Loucy (cell line): Measurements from ENCODE around the gene FAM168B.

Experiments
- H2AFZ ChIP-seq: fragments of 200-600 bp; sonication (generic); 2 replicates; pipeline ENCODE4 v1.6.0; 2016; ENCODE audit warnings: antibody characterized with exemption, mild to moderate bottlenecking, low read length, moderate library complexity
- H3F3A ChIP-seq: fragments of 200-600 bp; 2 replicates; pipeline ENCODE4 v1.6.0; 2016; ENCODE audit warnings: antibody characterized with exemption, low read depth, mild to moderate bottlenecking
- H3K27me3 ChIP-seq: fragments of 200-600 bp; sonication (generic); 2 replicates; pipeline ENCODE4 v1.6.1; 2014; ENCODE audit warnings: low read length, mild to moderate bottlenecking; ENCODE audit not compliant: insufficient read depth, poor library complexity, severe bottlenecking
- H3K36me3 ChIP-seq: fragments of 200-600 bp; sonication (generic); 2 replicates; pipeline ENCODE4 v1.6.1; 2016; ENCODE audit warnings: low read length; ENCODE audit not compliant: insufficient read depth
- H3K4me1 ChIP-seq: fragments of 200-600 bp; sonication (generic); 2 replicates; pipeline ENCODE4 v1.5.1; 2014; ENCODE audit warnings: low read length, mild to moderate bottlenecking; ENCODE audit not compliant: insufficient read depth, poor library complexity, severe bottlenecking
- H3K4me2 ChIP-seq: fragments of 200-600 bp; sonication (generic); 2 replicates; pipeline ENCODE4 v1.6.0; 2014; ENCODE audit warnings: antibody characterized with exemption, low read length, low read depth, mild to moderate bottlenecking; ENCODE audit not compliant: poor library complexity, severe bottlenecking
- H3K4me3 ChIP-seq: fragments of 200-600 bp; sonication (generic); 2 replicates; pipeline ENCODE4 v1.5.1; 2014; ENCODE audit warnings: low read length, mild to moderate bottlenecking, mixed read lengths; ENCODE audit not compliant: poor library complexity, severe bottlenecking
- H3K79me2 ChIP-seq: fragments of 200-600 bp; sonication (generic); 2 replicates; pipeline ENCODE4 v1.6.1; 2014; ENCODE audit warnings: low read length; ENCODE audit not compliant: insufficient read depth
- H3K9ac ChIP-seq: fragments of 200-600 bp; sonication (generic); 2 replicates; pipeline ENCODE4 v1.6.0; 2014; ENCODE audit warnings: mild to moderate bottlenecking, low read depth, low read length, moderate library complexity; ENCODE audit not compliant: poor library complexity, severe bottlenecking
- H3K9me2 ChIP-seq: fragments of 200-600 bp; sonication (generic); replicated peaks from 2 replicates; pipeline ENCODE4 v1.6.1; 2016; ENCODE audit warnings: low read depth, low read length, mixed read lengths
- H3K9me3 ChIP-seq: fragments of 200-600 bp; sonication (generic); 2 replicates; pipeline ENCODE4 v1.6.1; 2014; ENCODE audit warnings: mild to moderate bottlenecking, antibody characterized with exemption, low read length, low read depth; ENCODE audit not compliant: insufficient read depth
- H4K20me1 ChIP-seq: fragments of 200-600 bp; sonication (generic); 2 replicates; pipeline ENCODE4 v1.6.0; 2014; ENCODE audit warnings: antibody characterized with exemption, low read length, mild to moderate bottlenecking; ENCODE audit not compliant: insufficient read depth, poor library complexity, severe bottlenecking
- EZH2phosphoT487 ChIP-seq: fragments of 200-600 bp; IDR thresholded peaks from 2 replicates; pipeline ENCODE4 v1.6.1; 2018; ENCODE audit warnings: antibody characterized with exemption, mild to moderate bottlenecking, moderate library complexity, borderline replicate concordance
- TF ChIP-seq, protein P1 (sequence below): fragments of 200-600 bp; sonication (generic); conservative IDR thresholded peaks from 2 replicates; pipeline ENCODE4 v1.5.1; 2014; ENCODE audit warnings: mild to moderate bottlenecking, antibody characterized with exemption, low read length

Gene FAM168B

DNA sequence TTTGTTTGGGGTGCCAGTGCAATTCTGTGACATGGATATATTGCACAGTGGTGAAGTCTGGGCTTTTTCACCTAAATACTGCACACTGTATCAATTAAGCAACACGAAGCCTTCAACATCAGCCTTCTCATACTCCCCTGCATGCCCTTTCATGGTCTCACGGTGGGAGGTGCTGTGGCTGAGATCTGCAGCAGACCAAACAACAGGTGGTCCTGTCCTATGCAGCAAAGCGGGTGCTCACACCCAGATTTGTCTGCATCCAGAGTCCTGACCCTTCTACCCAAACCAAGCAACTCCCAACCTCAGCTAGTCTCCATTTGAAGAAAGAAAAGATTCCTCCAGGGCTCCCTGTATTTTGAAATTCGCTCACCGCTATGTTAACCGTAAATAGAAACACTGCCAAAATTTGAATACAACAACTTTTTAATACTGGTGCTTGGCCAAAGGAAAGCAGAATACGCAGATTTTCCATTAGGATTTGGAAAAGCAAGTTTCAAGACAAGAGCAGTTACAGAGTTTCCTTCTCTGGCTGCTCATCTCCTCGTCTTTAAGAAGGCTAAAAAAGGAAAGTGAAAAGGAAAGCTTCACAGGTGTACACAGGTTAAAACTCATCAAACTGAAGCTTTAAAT, 34.9 kb downstream of the FAM168B start:
- Histone ChIP-seq H3K9me3 (no peaks in the 10 kb centered on the region), H3K9ac (no peak overlapping the region), H3K4me2 (no peak overlapping the region), H2AFZ (no peak overlapping the region), H4K20me1 (peaks cover 59% of the 10 kb centered on the region), H3K4me3 (no peak overlapping the region), H3K4me1 (no peaks in the 10 kb centered on the region), H3F3A (no peaks in the 10 kb centered on the region), H3K27me3 (no peaks in the 10 kb centered on the region), H3K79me2 (peaks cover 84% of the 10 kb centered on the region), H3K9me2 (no peaks in the 10 kb centered on the region), H3K36me3 (peaks cover 87% of the 10 kb centered on the region; the same call in 1 of the 2 replicates)
- TF ChIP-seq EZH2phosphoT487 = no peak
- TF ChIP-seq, protein P1, sequence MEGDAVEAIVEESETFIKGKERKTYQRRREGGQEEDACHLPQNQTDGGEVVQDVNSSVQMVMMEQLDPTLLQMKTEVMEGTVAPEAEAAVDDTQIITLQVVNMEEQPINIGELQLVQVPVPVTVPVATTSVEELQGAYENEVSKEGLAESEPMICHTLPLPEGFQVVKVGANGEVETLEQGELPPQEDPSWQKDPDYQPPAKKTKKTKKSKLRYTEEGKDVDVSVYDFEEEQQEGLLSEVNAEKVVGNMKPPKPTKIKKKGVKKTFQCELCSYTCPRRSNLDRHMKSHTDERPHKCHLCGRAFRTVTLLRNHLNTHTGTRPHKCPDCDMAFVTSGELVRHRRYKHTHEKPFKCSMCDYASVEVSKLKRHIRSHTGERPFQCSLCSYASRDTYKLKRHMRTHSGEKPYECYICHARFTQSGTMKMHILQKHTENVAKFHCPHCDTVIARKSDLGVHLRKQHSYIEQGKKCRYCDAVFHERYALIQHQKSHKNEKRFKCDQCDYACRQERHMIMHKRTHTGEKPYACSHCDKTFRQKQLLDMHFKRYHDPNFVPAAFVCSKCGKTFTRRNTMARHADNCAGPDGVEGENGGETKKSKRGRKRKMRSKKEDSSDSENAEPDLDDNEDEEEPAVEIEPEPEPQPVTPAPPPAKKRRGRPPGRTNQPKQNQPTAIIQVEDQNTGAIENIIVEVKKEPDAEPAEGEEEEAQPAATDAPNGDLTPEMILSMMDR = no peak

- H2AFZ ChIP-seq = no peak overlapping the region
- H3K9me2 ChIP-seq = no peaks in the 10 kb centered on the region
- TF ChIP-seq, protein P1 = no peak
- H3K4me3 ChIP-seq = no peak overlapping the region
- no peaks in the 10 kb centered on the region for H3K9me3 ChIP-seq
- no peak overlapping the region for H3K9ac ChIP-seq
- peaks cover 71% of the 10 kb centered on the region for H3K79me2 ChIP-seq
- no peaks in the 10 kb centered on the region for H3K4me1 ChIP-seq
- no peaks in the 10 kb centered on the region for H3F3A ChIP-seq
- H3K27me3 ChIP-seq = no peaks in the 10 kb centered on the region
- no peak overlapping the region for H3K4me2 ChIP-seq
- peaks cover 92% of the 10 kb centered on the region; the same call in 1 of the 2 replicates for H3K36me3 ChIP-seq
- peaks cover 50% of the 10 kb centered on the region for H4K20me1 ChIP-seq
These were observed 36.4 kb downstream of the FAM168B start for GRCh38 chr2:131056932-131057287.

DNA sequence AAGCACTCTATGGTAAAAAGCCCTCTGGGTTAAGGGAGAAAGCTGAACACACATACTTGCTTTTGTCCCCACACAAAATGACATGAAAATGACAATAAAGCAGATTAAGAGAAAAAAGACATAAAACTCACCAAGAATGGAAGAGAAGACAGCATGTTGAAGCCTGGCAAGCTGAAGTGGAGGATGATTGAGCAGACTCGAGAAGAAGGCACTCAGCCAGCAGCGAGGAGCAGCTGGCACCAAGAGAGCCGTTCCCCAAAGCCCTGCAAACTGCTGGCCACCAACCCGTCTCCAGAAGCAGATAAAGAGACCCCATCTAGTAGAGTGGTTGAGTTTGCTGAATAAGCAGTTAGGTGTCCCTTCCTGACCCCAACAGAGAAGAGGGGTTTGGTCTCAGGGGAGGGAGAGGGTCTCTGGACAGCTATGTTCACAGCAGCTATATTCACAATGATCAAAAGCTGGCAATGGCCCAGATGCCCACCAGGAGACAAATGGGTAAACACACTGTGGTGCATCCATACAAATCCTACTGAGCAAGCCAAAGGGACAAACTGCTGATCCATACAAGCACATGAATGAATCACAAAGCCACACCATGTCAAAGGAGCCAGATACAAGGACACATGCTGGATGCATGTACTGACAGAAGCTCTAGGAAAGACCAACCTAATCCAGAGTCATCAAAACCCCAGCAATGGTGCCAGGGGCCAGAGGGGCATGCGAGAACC, 36.9 kb downstream of the FAM168B start:
- TF ChIP-seq EZH2phosphoT487 = no peak
- TF ChIP-seq, protein P1 = no peak
- Histone ChIP-seq H3K9me3 (no peaks in the 10 kb centered on the region), H3K4me2 (no peak overlapping the region), H3F3A (no peaks in the 10 kb centered on the region), H4K20me1 (peaks cover 45% of the 10 kb centered on the region), H2AFZ (no peak overlapping the region), H3K9ac (no peak overlapping the region), H3K9me2 (no peaks in the 10 kb centered on the region), H3K79me2 (peaks cover 66% of the 10 kb centered on the region), H3K36me3 (peaks cover 92% of the 10 kb centered on the region; the same call in 1 of the 2 replicates), H3K4me3 (no peak overlapping the region), H3K4me1 (no peaks in the 10 kb centered on the region), H3K27me3 (no peaks in the 10 kb centered on the region)
